ENCODE results near the gene PAOX.
A peak's percentile ranks its signal among the peaks of the same experiment; 100 is the strongest.
"Not testable (repeated sequence)": the region's sequence is repeated elsewhere in the genome, so short reads cannot be mapped to it uniquely, and the experiment has no call there.

Gene PAOX

GRCh38 chr10:133422807-133423771, 44.0 kb downstream of the PAOX start:
- no peak for DNase-seq (ENCODE audit: insufficient read length, low spot score)
- FAIRE-seq = no peak
- no peak for TF ChIP-seq POLR2A (IDR thresholded peaks at IDR 0.05; ENCODE audit: low read depth, low read length)

GRCh38 chr10:133424102-133424501, 45.0 kb downstream of the PAOX start:
- FAIRE-seq = peak; percentile 72
- not testable (repeated sequence) for DNase-seq (ENCODE audit: insufficient read length, low spot score)

- peak; percentile 20 for FAIRE-seq
- not testable (repeated sequence) for DNase-seq (ENCODE audit: insufficient read length, low spot score)
Measured at GRCh38 chr10:133424601-133425000, 45.5 kb downstream of the PAOX start, which contains the start of gene SPRN. TSS of gene SPRN (minus strand) at chr10:133424625. CDS start at chr10:133423681, 944 bp downstream.

GRCh38 chr10:133429571-133429970, 50.5 kb downstream of the PAOX start:
- not testable (repeated sequence) for FAIRE-seq

GRCh38 chr10:133431888-133432613, 53.0 kb downstream of the PAOX start:
- FAIRE-seq = peak; percentile 58
- DNase-seq (ENCODE audit: insufficient read length, low spot score) = not testable (repeated sequence)

More at GRCh38 chr10:133429571-133429970, 50.5 kb downstream of the PAOX start:
- not testable (repeated sequence) for DNase-seq (ENCODE audit: insufficient read length, low spot score)

- DNase-seq (ENCODE audit: insufficient read length, low spot score); FAIRE-seq: not testable (repeated sequence)
Measured at GRCh38 chr10:133432789-133433188, 53.7 kb downstream of the PAOX start.

- TF ChIP-seq POLR2AphosphoS5 (IDR thresholded peaks at IDR 0.05; ENCODE audit: low read depth, low read length) (no peak), POLR2A (IDR thresholded peaks at IDR 0.05; ENCODE audit: low read depth, low read length) (no peak), SPI1 (IDR thresholded peaks at IDR 0.05; ENCODE audit: low read depth, low read length) (no peak), TAF1 (IDR thresholded peaks at IDR 0.05; ENCODE audit: low read depth, low read length) (no peak)
- DNase-seq (ENCODE audit: insufficient read length, low spot score) = peak; percentile 50
- peak; percentile 85 for FAIRE-seq
Measured at GRCh38 chr10:133438711-133439273, 59.7 kb downstream of the PAOX start.

- TF ChIP-seq POU2F2 (IDR thresholded peaks at IDR 0.05; ENCODE audit: low read depth, low read length) = no peak
- TF ChIP-seq SPI1 (IDR thresholded peaks at IDR 0.05; ENCODE audit: low read depth, low read length) = no peak
- TF ChIP-seq POLR2A (IDR thresholded peaks at IDR 0.05; ENCODE audit: low read depth, low read length) = no peak
- TF ChIP-seq PAX5 (IDR thresholded peaks at IDR 0.05; ENCODE audit: insufficient read depth, low read length, severe bottlenecking) = no peak
- no peak for TF ChIP-seq TAF1 (IDR thresholded peaks at IDR 0.05; ENCODE audit: low read depth, low read length)
- no peak for TF ChIP-seq POLR2AphosphoS5 (IDR thresholded peaks at IDR 0.05; ENCODE audit: low read depth, low read length)
- DNase-seq (ENCODE audit: insufficient read length, low spot score) (no peak), FAIRE-seq (no peak)
Measured at GRCh38 chr10:133439517-133440461, 60.7 kb downstream of the PAOX start.

GRCh38 chr10:133440633-133441285, 61.7 kb downstream of the PAOX start:
- TF ChIP-seq TAF1 (IDR thresholded peaks at IDR 0.05; ENCODE audit: low read depth, low read length) (no peak), PAX5 (IDR thresholded peaks at IDR 0.05; ENCODE audit: insufficient read depth, low read length, severe bottlenecking) (no peak), POLR2AphosphoS5 (IDR thresholded peaks at IDR 0.05; ENCODE audit: low read depth, low read length) (no peak), SPI1 (IDR thresholded peaks at IDR 0.05; ENCODE audit: low read depth, low read length) (no peak), POLR2A (IDR thresholded peaks at IDR 0.05; ENCODE audit: low read depth, low read length) (no peak), POU2F2 (IDR thresholded peaks at IDR 0.05; ENCODE audit: low read depth, low read length) (no peak)
- no peak for DNase-seq (ENCODE audit: insufficient read length, low spot score)
- no peak for FAIRE-seq
